NB4 (cell line): ENCODE measurements around the gene THADA.

ENCODE experiments used
- DNase-seq: peaks from one replicate; pipeline ENCODE4 v3.0.0; 2010; ENCODE audit warnings: low read depth
- H3K4me3 ChIP-seq: one replicate; pipeline ENCODE4 v1.5.1; 2011; ENCODE audit warnings: mild to moderate bottlenecking, low read depth, low read length, moderate library complexity
- MYC ChIP-seq: IDR thresholded peaks from 2 replicates; pipeline ENCODE4 v1.6.1; 2011; ENCODE audit warnings: low read depth, low read length
- POLR2A ChIP-seq: IDR thresholded peaks from 2 replicates; pipeline ENCODE4 v1.6.1; 2011; ENCODE audit warnings: mild to moderate bottlenecking; ENCODE audit not compliant: insufficient read length; ENCODE audit errors: extremely low read depth
- TF ChIP-seq, protein P1 (sequence below): IDR thresholded peaks from one replicate; pipeline ENCODE4 v1.5.1; 2012; ENCODE audit warnings: low read depth, low read length
- TF ChIP-seq, protein P2 (sequence below): IDR thresholded peaks from 2 replicates; pipeline ENCODE4 v1.6.1; 2011; ENCODE audit warnings: low read depth, low read length

Gene THADA

DNA sequence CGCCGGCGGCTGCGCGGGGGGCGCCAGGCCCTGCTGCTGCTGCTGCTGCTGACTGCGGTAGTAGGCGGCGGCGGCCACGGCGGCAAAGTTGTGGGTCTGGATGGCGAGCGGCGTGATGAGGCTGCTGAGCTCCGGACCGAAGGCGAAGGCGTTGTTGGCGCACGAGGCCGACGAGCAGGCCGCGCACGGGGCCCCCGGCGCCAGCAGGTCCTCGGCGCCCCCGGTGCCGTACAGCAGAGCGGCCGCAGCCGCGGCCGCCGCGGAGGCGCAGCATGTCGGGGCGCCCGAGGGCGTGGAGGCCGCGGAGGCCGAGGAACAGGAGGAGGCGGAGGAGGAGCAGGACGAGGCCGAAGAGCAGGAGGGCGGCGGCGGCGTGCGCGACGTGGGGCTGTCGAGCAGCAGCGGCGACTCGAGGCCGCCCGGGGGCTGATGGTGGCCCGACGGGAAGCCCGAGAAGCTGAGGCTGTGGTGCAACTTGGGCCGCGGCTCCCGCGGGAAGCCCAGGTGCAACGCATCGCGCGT lies 371.2 kb downstream of the THADA start:
- TF ChIP-seq POLR2A = no peak
- TF ChIP-seq MYC = 0 out of 2 replicates have a peak, but pooled peaks have one; percentile 18
- peak overlapping the region; percentile 88 for H3K4me3 ChIP-seq
- DNase-seq = peak; percentile 79

DNA sequence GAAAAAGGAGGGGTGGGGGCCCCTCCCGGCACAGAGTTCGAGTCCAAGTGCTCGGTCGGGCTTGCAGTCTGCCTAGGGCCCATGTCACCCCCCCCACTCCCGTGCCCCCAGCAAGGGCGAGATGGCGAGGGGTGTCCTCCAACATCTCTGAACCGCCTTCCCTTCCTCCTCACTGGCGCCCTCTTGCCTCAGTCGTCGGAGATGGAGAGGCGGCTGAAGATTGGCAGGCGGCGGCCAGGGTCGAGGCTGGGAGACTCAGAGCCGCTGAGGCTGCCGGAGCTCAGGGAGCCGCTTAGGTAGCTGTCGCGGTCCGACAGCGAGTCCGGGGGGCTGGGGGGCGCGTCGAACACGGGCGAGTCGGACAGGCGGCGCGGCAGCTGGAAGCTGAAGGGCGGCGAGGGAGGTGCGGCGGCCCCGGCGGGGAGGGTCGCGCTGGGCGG lies 371.7 kb downstream of the THADA start:
- DNase-seq = peak; percentile 91
- peak overlapping the region; percentile 88 for H3K4me3 ChIP-seq
- TF ChIP-seq, protein P1, sequence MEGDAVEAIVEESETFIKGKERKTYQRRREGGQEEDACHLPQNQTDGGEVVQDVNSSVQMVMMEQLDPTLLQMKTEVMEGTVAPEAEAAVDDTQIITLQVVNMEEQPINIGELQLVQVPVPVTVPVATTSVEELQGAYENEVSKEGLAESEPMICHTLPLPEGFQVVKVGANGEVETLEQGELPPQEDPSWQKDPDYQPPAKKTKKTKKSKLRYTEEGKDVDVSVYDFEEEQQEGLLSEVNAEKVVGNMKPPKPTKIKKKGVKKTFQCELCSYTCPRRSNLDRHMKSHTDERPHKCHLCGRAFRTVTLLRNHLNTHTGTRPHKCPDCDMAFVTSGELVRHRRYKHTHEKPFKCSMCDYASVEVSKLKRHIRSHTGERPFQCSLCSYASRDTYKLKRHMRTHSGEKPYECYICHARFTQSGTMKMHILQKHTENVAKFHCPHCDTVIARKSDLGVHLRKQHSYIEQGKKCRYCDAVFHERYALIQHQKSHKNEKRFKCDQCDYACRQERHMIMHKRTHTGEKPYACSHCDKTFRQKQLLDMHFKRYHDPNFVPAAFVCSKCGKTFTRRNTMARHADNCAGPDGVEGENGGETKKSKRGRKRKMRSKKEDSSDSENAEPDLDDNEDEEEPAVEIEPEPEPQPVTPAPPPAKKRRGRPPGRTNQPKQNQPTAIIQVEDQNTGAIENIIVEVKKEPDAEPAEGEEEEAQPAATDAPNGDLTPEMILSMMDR = peak; percentile 26
- TF ChIP-seq POLR2A (no peak), MYC (no peak)
- TF ChIP-seq, protein P2, sequence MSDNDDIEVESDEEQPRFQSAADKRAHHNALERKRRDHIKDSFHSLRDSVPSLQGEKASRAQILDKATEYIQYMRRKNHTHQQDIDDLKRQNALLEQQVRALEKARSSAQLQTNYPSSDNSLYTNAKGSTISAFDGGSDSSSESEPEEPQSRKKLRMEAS = peak; percentile 41; the same call in 1 of the 2 replicates

DNA sequence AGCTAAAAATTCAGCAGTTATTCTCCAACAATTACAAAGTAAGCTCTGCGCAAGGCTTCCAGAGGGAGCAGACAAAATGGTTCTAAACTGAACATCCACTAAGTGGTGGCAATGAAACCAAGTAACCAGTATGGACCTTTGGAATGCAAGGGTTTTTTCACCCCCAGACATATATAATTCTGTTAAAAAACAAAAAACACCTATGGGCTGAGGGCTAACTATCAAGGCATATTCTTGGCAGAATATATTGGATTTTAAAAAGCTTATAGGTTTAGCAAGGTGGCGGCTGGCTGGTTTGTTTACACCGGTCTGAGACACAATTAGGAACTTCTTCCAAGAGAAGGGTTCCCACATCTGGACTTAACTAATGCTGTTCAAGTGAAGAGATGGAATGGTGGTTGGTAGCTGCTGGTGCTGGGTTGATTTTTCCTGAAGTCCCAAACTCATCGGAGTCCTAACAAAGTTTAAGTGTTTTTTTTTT lies 372.3 kb downstream of the THADA start:
- DNase-seq = peak; percentile 65
- TF ChIP-seq, protein P1 = no peak
- TF ChIP-seq POLR2A (no peak), MYC (no peak)
- TF ChIP-seq, protein P2 = no peak
- H3K4me3 ChIP-seq = peak overlapping the region; percentile 88

DNA sequence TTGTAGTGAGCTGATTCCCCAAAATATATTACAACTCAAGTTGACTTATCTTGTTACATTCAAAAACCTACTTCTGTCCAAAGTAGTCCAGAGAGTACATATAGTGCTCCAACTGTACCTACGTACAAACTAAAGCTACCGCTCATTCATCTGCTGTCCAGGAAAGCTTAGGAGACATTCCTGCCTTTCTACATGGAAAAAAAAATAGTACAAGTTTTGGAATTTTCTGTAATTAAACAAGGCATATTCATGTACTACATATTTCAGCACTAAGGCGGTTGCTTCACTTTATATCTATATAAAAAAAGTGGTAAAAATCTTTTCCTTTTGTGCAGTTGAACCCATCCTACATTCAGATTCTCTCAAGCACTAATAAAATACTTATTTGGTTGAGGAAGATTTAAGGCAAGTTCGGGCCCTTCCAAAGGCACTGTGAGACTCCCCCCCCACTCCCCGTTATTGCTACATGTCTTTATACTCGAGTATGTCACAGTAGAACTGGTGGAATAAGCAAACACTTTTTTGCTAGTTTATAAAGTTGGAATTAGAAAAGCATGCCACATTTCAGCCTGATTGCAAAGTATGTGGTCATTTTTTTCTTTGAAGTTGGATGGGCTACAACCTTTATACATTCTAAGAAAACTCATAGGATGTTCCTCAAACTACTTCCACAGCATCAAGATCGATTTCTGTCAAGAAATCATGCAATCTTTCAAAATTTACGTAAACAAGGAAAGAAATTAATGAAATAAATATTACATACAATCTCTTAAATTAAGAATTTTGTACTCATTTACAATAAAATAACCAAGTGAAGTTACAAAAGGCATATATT lies 373.1 kb downstream of the THADA start:
- H3K4me3 ChIP-seq = peak overlapping the region; percentile 88
- TF ChIP-seq, protein P2 = no peak
- no peak for TF ChIP-seq POLR2A
- TF ChIP-seq, protein P1 = no peak
- TF ChIP-seq MYC = no peak
- peak; percentile 67 for DNase-seq

DNA sequence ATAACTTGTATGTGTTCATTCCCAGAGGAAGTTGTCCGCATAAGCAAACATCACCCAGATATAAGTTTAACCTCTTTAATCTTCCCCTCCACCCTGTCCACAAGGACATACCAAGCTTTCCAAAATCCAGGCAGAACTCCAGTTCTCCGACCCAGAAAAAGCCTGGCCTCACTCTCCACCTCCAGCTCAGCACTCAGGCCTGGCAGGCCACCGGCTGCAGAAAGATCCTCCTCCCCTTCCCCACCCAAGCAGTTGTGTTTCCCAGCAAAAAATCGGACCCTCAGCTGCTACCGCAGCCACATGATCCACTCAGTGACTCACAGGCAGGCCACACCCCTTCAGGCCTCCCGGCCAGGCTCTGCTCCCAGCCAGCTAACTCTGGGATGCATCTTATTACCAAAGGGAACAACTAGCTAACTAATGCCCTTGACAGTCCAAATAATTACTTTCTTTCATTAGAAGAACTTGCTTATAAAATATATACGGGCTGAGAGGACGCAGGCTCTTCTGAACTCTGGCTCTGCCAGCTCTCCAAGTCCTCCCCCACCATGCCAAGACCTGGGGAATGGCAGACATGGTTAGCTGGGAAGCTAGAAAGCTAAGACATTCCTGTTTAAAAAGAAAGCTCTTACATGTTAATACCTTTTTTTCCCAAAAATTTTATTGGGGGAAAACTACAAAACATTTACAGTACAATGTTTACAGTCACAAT lies 373.9 kb downstream of the THADA start:
- H3K4me3 ChIP-seq = peak overlapping the region; percentile 88
- DNase-seq = peak; percentile 95
- TF ChIP-seq MYC (no peak), POLR2A (peak; percentile 58)
- TF ChIP-seq, protein P2 = peak; percentile 46; the same call in 1 of the 2 replicates

DNA sequence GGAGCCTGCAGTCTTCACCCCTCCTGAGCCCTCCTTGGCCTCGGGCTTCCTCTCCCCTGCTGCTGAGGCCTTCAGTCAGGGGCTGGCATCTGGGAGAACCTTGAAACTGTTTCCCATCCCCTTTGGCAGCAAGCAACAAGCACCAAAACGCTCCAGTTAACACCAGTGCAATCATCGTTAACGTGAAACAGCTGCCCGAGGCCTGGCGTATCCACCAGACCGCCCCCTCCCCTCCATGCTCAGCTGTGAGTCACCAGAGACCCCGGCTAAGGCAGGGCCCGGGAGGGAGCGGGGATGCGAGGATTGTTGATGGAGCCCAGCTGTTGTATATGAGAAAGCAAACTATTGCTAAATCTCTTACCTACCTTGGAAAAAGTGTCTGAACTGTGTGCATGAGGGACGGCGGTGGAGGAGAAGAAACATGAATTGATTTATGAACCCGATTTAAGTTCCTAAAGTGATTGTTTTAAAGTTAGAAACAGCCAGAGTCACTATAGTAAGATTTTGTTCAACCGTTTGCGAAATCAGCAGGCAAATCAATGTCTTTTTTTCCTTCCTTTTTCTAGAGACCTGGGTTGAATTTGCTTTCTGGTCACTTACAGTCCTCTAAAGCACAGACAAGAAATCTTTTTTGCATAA lies 374.6 kb downstream of the THADA start:
- TF ChIP-seq, protein P2 = 0 out of 2 replicates have a peak, but pooled peaks have one; percentile 24
- TF ChIP-seq POLR2A (peak; percentile 49), MYC (no peak; the same call in 1 of the 2 replicates)
- TF ChIP-seq, protein P1 = no peak
- DNase-seq = peak; percentile 92
- H3K4me3 ChIP-seq = peak overlapping the region; percentile 88
